GM10266 (cell line): Measurements from ENCODE around the gene ZFP1.
A peak's percentile ranks its signal among the peaks of the same experiment; 100 is the strongest.

Experiments used
- DNase-seq: peaks from one replicate; pipeline ENCODE4 v3.0.0; 2012; ENCODE audit errors: extremely low spot score
- CTCF ChIP-seq: IDR thresholded peaks from 2 replicates; pipeline ENCODE4 v1.5.1; 2012; ENCODE audit warnings: mild to moderate bottlenecking, low read depth; ENCODE audit not compliant: control insufficient read depth, insufficient read depth; ENCODE audit errors: missing control alignments

The ZFP1 gene

DNA sequence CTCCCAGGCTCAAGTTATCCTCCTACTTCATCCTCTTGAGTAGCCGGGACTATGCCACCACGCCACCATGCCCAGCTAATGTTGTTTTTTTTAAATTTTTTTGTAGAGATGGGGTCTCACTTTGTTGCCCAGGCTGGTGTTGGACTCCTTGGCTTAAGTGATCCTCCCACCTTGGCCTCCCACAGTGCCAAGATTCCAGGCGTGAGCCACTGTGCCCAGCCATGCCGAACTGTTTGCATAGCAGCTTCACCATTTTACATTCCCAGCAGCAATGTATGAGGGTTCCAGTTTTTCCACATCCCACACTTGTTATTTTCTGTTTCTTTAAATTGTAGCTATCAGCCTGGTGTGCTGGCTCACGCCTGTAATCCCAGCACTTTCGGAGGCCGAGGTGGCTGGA lies 68.3 kb downstream of the ZFP1 start:
- no peak for DNase-seq
- TF ChIP-seq CTCF, result no peak

- DNase-seq, result no peak
- no peak for TF ChIP-seq CTCF
These were observed 69.1 kb downstream of the ZFP1 start for GRCh38 chr16:75217389-75217851.

DNA sequence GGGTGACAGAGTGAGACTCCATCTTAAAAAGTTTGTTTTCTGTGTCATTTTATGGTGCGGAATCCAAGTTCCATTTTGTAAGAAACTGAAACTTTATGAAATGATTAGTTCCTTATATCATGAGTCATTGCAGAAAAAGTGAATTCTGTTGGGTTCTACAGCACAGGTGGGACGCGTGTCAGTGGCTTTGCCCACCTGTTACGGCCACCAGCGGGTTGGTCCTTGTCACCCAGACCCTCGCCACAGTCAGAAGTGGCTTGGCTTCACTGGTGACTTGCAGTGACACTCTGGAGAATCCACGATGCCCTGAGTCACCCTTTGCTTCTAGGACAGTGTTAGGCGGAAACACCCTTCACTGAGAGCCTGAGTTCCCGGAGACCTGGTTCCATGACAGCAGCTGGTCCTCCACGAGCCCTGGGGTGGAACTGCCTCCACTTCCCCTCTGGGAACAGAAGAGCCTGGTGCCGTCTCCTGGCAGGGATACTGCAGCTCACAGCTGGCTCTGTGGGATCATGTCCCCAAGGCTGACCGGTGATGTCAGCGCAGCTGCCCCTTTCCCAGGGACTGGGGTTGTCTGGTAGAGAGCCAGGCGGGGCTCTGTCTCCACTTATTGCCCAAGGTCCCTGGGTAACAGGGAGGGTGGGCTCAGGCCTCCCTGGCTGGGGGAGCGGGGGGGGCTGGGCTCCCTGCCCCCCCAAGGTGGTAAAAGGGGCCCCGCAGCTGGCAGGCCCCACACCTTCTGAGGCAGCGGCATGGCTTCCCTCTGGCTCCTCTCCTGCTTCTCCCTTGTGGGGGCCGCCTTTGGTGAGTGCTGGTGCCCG lies 70.1 kb downstream of the ZFP1 start, which contains the start of gene CTRB1:
Gene CTRB1 (plus strand): TSS at position 733 of the 821 bp plus-strand sequence. CDS start 20 bp downstream, at position 753.
- TF ChIP-seq CTCF, result no peak
- peak; percentile 64 for DNase-seq

DNA sequence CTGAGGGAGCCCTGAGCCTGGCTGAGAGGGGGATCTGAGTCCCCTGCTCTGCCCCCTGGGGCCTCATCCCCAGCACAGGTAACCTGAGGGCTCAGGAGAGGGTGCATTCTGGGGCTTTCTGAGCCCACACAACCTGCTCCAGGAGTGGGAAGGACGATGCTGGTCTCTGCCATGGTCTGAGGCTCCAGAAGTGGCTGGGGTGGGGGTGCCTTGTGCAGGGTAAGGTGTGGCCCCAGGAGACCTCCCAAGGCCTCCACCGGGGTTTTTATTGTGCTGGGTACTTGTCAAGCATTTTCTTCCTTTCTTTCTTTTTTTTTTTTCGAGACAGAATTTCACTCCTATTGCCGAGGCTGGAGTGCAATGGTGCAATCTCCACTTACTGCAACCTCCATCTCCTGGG lies 70.8 kb downstream of the ZFP1 start:
- DNase-seq, result no peak
- no peak for TF ChIP-seq CTCF

DNA sequence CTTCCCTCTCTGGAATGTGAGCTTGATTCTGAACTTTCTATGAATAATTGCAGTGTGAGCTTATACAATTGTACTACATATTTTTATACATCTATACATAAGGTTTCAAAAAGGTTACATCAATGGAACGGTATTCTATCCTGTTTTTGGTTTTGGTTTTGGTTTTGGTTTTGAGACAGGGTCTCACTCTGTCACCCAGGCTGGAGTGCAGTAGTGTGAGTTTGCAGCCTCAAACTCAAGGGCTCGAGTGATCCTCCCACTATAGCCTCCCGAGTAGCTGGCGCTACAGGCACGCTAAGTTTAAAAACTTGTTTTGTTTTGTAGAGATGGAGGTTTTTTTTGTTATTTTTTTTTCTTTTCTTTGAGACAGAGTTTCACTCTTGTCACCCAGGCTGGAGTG lies 71.5 kb downstream of the ZFP1 start:
- DNase-seq, result no peak
- TF ChIP-seq CTCF, result no peak
